HCT116 (cell line): ENCODE data around the gene CHST9. TPM values are rescaled to one million over a fixed set of nuclear protein-coding genes. Genes with fewer than 3 reads are reported as not detected.

Experiments
- ATAC-seq: fragments of 200-7000 bp; cut with Tn5 transposase; 2 replicates; pipeline ENCODE4 v1.9.1; 2020; ENCODE audit warnings: mild to moderate bottlenecking, moderate library complexity
- BruUV-seq: library from RNA; stranded (reverse); fragments of 400-500 nt; replicated peaks from 2 replicates; lab custom pipeline; 2021; lab: Mats Ljungman, UMichigan
- CTCF ChIA-PET: fragments of 300-600 bp; sonication (Branson Sonifier 250); formaldehyde crosslinking; loops from one replicate; lab custom pipeline; 2021; ENCODE audit warnings: antibody characterized with exemption; lab: Charles Lee
- POLR2A ChIA-PET: fragments of 300-600, 350-600 bp; sonication (Branson Sonifier 250); formaldehyde crosslinking; loops from one replicate; lab custom pipeline; 2021; ENCODE audit warnings: antibody characterized with exemption; lab: Charles Lee
- RAD21 ChIA-PET, 2 experiments: fragments of 300-600 bp; sonication (Branson Sonifier 250); formaldehyde crosslinking; loops; one replicate each; lab custom pipeline; 2023; ENCODE audit warnings: low total read pairs in 2 of 2; ENCODE audit not compliant: uncharacterized antibody in 2 of 2, unreplicated experiment in 2 of 2, low non-redundant PET in 1 of 2; lab: Charles Lee
- DNase-seq: peaks from one replicate; pipeline ENCODE4 v3.0.0-alpha.2; 2010; ENCODE audit warnings: low read depth, low spot score
- H2AFZ ChIP-seq: fragments of 200-600 bp; shearing (Covaris generic), sonication (generic); 2 replicates; pipeline ENCODE4 v1.6.1; 2017; ENCODE audit warnings: low read depth, mixed run types, mixed read lengths, antibody characterized with exemption, low read length; ENCODE audit not compliant: poor library complexity, severe bottlenecking
- H3K27ac ChIP-seq: 2 replicates; pipeline ENCODE4 v1.5.1; 2012; ENCODE audit warnings: low read depth, low read length
- H3K27me3 ChIP-seq: fragments of 200-600 bp; sonication (generic); 2 replicates; pipeline ENCODE4 v1.6.1; 2016; ENCODE audit warnings: mixed run types, low read length, mixed read lengths; ENCODE audit not compliant: insufficient read depth
- H3K36me3 ChIP-seq, 2 experiments: fragments of 200-500 bp in 1 of 2; fragments of 200-600 bp in 1 of 2; sonication (Bioruptor generic) in 1 of 2; sonication (generic) in 1 of 2; 2 replicates each; pipeline versions ENCODE4 v1.5.1 to v1.6.1; 2014 to 2016; ENCODE audit warnings: low read length in 2 of 2, inconsistent platforms in 1 of 2, mixed read lengths in 1 of 2, mixed run types in 1 of 2; ENCODE audit not compliant: insufficient read depth in 2 of 2, control insufficient read depth in 1 of 2
- H3K4me1 ChIP-seq, 2 experiments: fragments of 200-600 bp in 1 of 2; sonication (generic) in 1 of 2; 2 replicates each; pipeline versions ENCODE4 v1.5.1 to v1.6.1; 2012 to 2017; ENCODE audit warnings: low read length in 2 of 2, inconsistent platforms in 1 of 2, mild to moderate bottlenecking in 1 of 2, mixed read lengths in 1 of 2, mixed run types in 1 of 2, moderate library complexity in 1 of 2; ENCODE audit not compliant: insufficient read depth in 2 of 2, control insufficient read depth in 1 of 2
- H3K4me2 ChIP-seq: fragments of 200-600 bp; sonication (generic); 2 replicates; pipeline ENCODE4 v1.6.1; 2017; ENCODE audit warnings: mixed run types, low read length, mixed read lengths
- H3K4me3 ChIP-seq, 2 experiments: fragments of 200-600 bp in 1 of 2; sonication (generic) in 1 of 2; replicated peaks in 1 of 2; 2 replicates each; pipeline ENCODE4 v1.5.1; 2011 to 2016; ENCODE audit warnings: low read length in 2 of 2, control low read depth in 1 of 2, low read depth in 1 of 2, mild to moderate bottlenecking in 1 of 2, mixed read lengths in 1 of 2, mixed run types in 1 of 2
- H3K79me2 ChIP-seq: fragments of 200-600 bp; sonication (generic); 2 replicates; pipeline ENCODE4 v1.6.1; 2017; ENCODE audit warnings: mild to moderate bottlenecking, mixed run types, low read length, moderate library complexity, mixed read lengths; ENCODE audit not compliant: insufficient read depth
- H3K9ac ChIP-seq: fragments of 200-600 bp; sonication (generic); 2 replicates; pipeline ENCODE4 v1.6.1; 2016; ENCODE audit warnings: low read length, mixed read lengths
- H3K9me2 ChIP-seq: fragments of 200-600 bp; sonication (generic), shearing (Covaris generic); 2 replicates; pipeline ENCODE4 v1.6.1; 2017; ENCODE audit warnings: mixed run types, mild to moderate bottlenecking, moderate library complexity; ENCODE audit not compliant: insufficient read depth
- H3K9me3 ChIP-seq, 2 experiments: fragments of 200-500 bp in 1 of 2; fragments of 200-600 bp in 1 of 2; sonication (Bioruptor generic) in 1 of 2; sonication (generic) in 1 of 2; 2 replicates each; pipeline ENCODE4 v1.6.1; 2014 to 2017; ENCODE audit warnings: low read length in 2 of 2, mixed read lengths in 2 of 2, inconsistent platforms in 1 of 2, low read depth in 1 of 2, mild to moderate bottlenecking in 1 of 2, mixed run types in 1 of 2, moderate library complexity in 1 of 2; ENCODE audit not compliant: control insufficient read depth in 1 of 2, insufficient read depth in 1 of 2
- H4K20me1 ChIP-seq: fragments of 200-600 bp; sonication (generic), shearing (Covaris generic); 2 replicates; pipeline ENCODE4 v1.6.1; 2017; ENCODE audit warnings: mixed run types, mild to moderate bottlenecking, moderate library complexity; ENCODE audit not compliant: insufficient read depth
- CBX3 ChIP-seq: IDR thresholded peaks from 2 replicates; pipeline ENCODE4 v1.6.1; 2012; ENCODE audit warnings: low read depth
- CEBPB ChIP-seq: IDR thresholded peaks from 2 replicates; pipeline ENCODE4 v1.6.1; 2012; ENCODE audit warnings: low read depth
- ELF1 ChIP-seq: IDR thresholded peaks from 2 replicates; pipeline ENCODE4 v1.6.1; 2012; ENCODE audit warnings: low read depth, borderline replicate concordance
- EZH2 ChIP-seq: fragments of 200-600 bp; sonication (generic); IDR thresholded peaks from 2 replicates; pipeline ENCODE4 v1.6.1; 2017; ENCODE audit warnings: antibody characterized with exemption, mixed run types
- FOSL1 ChIP-seq: IDR thresholded peaks from 2 replicates; pipeline ENCODE4 v1.6.1; 2012; ENCODE audit warnings: low read depth
- POLR2A ChIP-seq: IDR thresholded peaks from 2 replicates; pipeline ENCODE4 v1.7.0; 2011; ENCODE audit warnings: borderline replicate concordance; ENCODE audit not compliant: insufficient read depth, insufficient read length; ENCODE audit errors: extremely low read depth
- POLR2AphosphoS5 ChIP-seq: IDR thresholded peaks from 2 replicates; pipeline ENCODE4 v1.6.1; 2011; ENCODE audit warnings: mild to moderate bottlenecking, low read depth, low read length, moderate library complexity
- RAD21 ChIP-seq: IDR thresholded peaks from 2 replicates; pipeline ENCODE4 v1.6.1; 2012; ENCODE audit warnings: low read depth, mild to moderate bottlenecking
- SIN3A ChIP-seq: IDR thresholded peaks from 2 replicates; pipeline ENCODE4 v1.6.1; 2012; ENCODE audit warnings: low read depth
- SRF ChIP-seq: IDR thresholded peaks from 2 replicates; pipeline ENCODE4 v1.6.1; 2012; ENCODE audit warnings: low read depth
- TCF7L2 ChIP-seq: IDR thresholded peaks from 2 replicates; pipeline ENCODE4 v1.7.0; 2011; ENCODE audit warnings: borderline replicate concordance, inconsistent platforms; ENCODE audit not compliant: insufficient read depth, insufficient read length; ENCODE audit errors: extremely low read depth
- ZFX ChIP-seq: fragments of 450-650 bp; IDR thresholded peaks from 2 replicates; pipeline ENCODE4 v1.6.1; 2017
- ZNF274 ChIP-seq: fragments of 200-500 bp; sonication (Bioruptor generic); IDR thresholded peaks from 2 replicates; pipeline ENCODE4 v1.6.1; 2014; ENCODE audit warnings: mild to moderate bottlenecking, low read depth, low read length, inconsistent platforms
- intact Hi-C: fragments of 100-400 bp; cut with micrococcal nuclease; formaldehyde crosslinking; loops from 2 replicates; pipeline ENCODE4 v1.10.0; 2022
- total RNA-seq: library from RNA; stranded (reverse); gene quantifications from one replicate; pipeline ENCODE4 v1.2.1, GENCODE V29; 2021; ENCODE audit not compliant: unreplicated experiment
- TF ChIP-seq, protein P1 (sequence below): IDR thresholded peaks from 2 replicates; pipeline ENCODE4 v1.6.1; 2012
- TF ChIP-seq, protein P2 (sequence below): IDR thresholded peaks from 2 replicates; pipeline ENCODE4 v1.6.1; 2011; ENCODE audit warnings: mild to moderate bottlenecking, low read length, moderate library complexity; ENCODE audit not compliant: insufficient replicate concordance; ENCODE audit errors: extremely low read depth
- TF ChIP-seq, protein P3 (sequence below), 3 experiments: fragments of 200-600 bp in 1 of 3; sonication (generic) in 1 of 3; IDR thresholded peaks in 2 of 3; conservative IDR thresholded peaks in 1 of 3; 2 replicates each; pipeline ENCODE4 v1.5.1; 2012 to 2017; ENCODE audit warnings: low read depth in 2 of 3, low read length in 2 of 3, antibody characterized with exemption in 1 of 3, borderline replicate concordance in 1 of 3, control low read depth in 1 of 3, mild to moderate bottlenecking in 1 of 3, mixed read lengths in 1 of 3, mixed run types in 1 of 3, moderate library complexity in 1 of 3; ENCODE audit not compliant: insufficient read depth in 1 of 3
- TF ChIP-seq, protein P4 (sequence below): IDR thresholded peaks from 2 replicates; pipeline ENCODE4 v1.6.1; 2012; ENCODE audit warnings: low read depth
- TF ChIP-seq, protein P5 (sequence below): IDR thresholded peaks from 2 replicates; pipeline ENCODE4 v1.6.1; 2012

CHST9 gene
- total RNA-seq, 1 experiment from 2014 or later, result not detected

DNA sequence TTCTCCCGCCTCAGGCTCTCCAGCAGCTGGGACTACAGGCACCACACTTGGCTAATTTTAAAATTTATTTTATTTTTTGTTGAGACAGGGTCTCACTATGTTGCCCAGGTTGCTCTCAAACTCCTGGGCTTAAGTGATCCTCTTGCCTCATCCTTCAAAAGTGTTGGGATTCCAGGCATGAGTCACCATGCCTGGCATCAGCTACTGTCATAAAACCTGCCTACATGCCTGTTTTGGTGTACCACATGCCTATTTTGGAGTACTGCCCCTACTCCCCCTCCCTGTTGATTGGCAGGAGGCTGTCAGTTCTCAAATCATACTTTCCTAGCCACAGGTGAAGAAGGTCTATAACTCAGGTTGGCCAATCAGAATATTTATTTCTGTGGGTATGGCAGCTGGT lies 64.0 kb downstream of the CHST9 start:
- intact Hi-C loops, result no loop called here
- POLR2A ChIA-PET, result no interaction called here
- no peak for DNase-seq

More for the DNA sequence above, 64.0 kb downstream of the CHST9 start:
- Histone ChIP-seq H3K4me2 (no peak overlapping the region), H3K27me3 (0 out of 2 replicates have a peak, but pooled peaks cover 4% of the 10 kb centered on the region), H3K9ac (no peak overlapping the region), H3K9me2 (no peaks in the 10 kb centered on the region), H3K9me3 (no peaks in the 10 kb centered on the region), H3K27ac (no peak overlapping the region), H2AFZ (no peak overlapping the region), H3K4me1 (no peaks in the 10 kb centered on the region), H4K20me1 (no peaks in the 10 kb centered on the region), H3K4me3 (no peak overlapping the region), H3K79me2 (no peaks in the 10 kb centered on the region), H3K36me3 (no peaks in the 10 kb centered on the region)
- CTCF ChIA-PET, result no interaction called here
- RAD21 ChIA-PET, result no interaction called here
- no TSS peak for BruUV-seq
- ATAC-seq, result no peak
- TF ChIP-seq EZH2 (no peak), ELF1 (no peak), TCF7L2 (no peak), CEBPB (no peak), ZFX (no peak), ZNF274 (no peak), RAD21 (no peak), POLR2AphosphoS5 (no peak), SIN3A (no peak), CBX3 (no peak), POLR2A (no peak), SRF (no peak), FOSL1 (no peak)
- TF ChIP-seq, protein P1, sequence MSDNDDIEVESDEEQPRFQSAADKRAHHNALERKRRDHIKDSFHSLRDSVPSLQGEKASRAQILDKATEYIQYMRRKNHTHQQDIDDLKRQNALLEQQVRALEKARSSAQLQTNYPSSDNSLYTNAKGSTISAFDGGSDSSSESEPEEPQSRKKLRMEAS, result no peak
- TF ChIP-seq, protein P2, sequence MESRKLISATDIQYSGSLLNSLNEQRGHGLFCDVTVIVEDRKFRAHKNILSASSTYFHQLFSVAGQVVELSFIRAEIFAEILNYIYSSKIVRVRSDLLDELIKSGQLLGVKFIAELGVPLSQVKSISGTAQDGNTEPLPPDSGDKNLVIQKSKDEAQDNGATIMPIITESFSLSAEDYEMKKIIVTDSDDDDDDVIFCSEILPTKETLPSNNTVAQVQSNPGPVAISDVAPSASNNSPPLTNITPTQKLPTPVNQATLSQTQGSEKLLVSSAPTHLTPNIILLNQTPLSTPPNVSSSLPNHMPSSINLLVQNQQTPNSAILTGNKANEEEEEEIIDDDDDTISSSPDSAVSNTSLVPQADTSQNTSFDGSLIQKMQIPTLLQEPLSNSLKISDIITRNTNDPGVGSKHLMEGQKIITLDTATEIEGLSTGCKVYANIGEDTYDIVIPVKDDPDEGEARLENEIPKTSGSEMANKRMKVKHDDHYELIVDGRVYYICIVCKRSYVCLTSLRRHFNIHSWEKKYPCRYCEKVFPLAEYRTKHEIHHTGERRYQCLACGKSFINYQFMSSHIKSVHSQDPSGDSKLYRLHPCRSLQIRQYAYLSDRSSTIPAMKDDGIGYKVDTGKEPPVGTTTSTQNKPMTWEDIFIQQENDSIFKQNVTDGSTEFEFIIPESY, result no peak
- TF ChIP-seq, protein P3, sequence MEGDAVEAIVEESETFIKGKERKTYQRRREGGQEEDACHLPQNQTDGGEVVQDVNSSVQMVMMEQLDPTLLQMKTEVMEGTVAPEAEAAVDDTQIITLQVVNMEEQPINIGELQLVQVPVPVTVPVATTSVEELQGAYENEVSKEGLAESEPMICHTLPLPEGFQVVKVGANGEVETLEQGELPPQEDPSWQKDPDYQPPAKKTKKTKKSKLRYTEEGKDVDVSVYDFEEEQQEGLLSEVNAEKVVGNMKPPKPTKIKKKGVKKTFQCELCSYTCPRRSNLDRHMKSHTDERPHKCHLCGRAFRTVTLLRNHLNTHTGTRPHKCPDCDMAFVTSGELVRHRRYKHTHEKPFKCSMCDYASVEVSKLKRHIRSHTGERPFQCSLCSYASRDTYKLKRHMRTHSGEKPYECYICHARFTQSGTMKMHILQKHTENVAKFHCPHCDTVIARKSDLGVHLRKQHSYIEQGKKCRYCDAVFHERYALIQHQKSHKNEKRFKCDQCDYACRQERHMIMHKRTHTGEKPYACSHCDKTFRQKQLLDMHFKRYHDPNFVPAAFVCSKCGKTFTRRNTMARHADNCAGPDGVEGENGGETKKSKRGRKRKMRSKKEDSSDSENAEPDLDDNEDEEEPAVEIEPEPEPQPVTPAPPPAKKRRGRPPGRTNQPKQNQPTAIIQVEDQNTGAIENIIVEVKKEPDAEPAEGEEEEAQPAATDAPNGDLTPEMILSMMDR (IDR thresholded peaks at IDR 0.05 in 2 of 3, conservative IDR thresholded peaks at IDR 0.05 in 1 of 3; ENCODE audit: borderline replicate concordance in 1 of 3, insufficient read depth in 1 of 3, low read depth in 2 of 3, low read length in 2 of 3), result no peak
- TF ChIP-seq, protein P4, sequence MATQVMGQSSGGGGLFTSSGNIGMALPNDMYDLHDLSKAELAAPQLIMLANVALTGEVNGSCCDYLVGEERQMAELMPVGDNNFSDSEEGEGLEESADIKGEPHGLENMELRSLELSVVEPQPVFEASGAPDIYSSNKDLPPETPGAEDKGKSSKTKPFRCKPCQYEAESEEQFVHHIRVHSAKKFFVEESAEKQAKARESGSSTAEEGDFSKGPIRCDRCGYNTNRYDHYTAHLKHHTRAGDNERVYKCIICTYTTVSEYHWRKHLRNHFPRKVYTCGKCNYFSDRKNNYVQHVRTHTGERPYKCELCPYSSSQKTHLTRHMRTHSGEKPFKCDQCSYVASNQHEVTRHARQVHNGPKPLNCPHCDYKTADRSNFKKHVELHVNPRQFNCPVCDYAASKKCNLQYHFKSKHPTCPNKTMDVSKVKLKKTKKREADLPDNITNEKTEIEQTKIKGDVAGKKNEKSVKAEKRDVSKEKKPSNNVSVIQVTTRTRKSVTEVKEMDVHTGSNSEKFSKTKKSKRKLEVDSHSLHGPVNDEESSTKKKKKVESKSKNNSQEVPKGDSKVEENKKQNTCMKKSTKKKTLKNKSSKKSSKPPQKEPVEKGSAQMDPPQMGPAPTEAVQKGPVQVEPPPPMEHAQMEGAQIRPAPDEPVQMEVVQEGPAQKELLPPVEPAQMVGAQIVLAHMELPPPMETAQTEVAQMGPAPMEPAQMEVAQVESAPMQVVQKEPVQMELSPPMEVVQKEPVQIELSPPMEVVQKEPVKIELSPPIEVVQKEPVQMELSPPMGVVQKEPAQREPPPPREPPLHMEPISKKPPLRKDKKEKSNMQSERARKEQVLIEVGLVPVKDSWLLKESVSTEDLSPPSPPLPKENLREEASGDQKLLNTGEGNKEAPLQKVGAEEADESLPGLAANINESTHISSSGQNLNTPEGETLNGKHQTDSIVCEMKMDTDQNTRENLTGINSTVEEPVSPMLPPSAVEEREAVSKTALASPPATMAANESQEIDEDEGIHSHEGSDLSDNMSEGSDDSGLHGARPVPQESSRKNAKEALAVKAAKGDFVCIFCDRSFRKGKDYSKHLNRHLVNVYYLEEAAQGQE, result no peak
- TF ChIP-seq, protein P5, sequence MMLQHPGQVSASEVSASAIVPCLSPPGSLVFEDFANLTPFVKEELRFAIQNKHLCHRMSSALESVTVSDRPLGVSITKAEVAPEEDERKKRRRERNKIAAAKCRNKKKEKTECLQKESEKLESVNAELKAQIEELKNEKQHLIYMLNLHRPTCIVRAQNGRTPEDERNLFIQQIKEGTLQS, result no peak
